ENCODE results near the gene ZDHHC3. TPM values are rescaled to one million over a fixed set of nuclear protein-coding genes. Genes with fewer than 3 reads are reported as not detected.

Gene ZDHHC3
- total RNA-seq, 1 experiment from 2014 or later, result 49.5 TPM

DNA sequence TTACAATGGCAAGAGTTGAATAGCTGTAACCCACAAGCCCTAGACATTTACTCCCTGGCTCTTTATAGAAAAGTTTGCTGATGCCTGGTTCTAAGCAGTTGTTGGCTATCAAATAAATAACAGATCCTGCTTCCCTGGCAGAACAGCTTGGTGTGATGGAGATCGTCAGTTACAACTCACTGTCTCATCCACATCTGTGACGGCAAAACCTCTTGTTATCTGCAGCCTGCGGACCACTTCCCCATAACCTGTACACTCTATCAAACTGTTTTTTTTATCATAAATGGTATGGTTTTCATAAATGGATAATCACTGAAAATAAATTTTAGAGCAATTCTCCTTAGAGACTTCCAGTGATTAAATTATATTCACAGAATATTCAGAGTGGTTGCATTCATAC, 14.1 kb downstream of the ZDHHC3 start:
- H3K4me1 ChIP-seq (ENCODE audit: control insufficient read depth, insufficient read depth, low read length), result no peaks in the 10 kb centered on the region
- no peaks in the 10 kb centered on the region for H3K27me3 ChIP-seq (ENCODE audit: control insufficient read depth, insufficient read depth, low read length)
- intact Hi-C loops (cut with micrococcal nuclease; ENCODE audit: unreplicated experiment), result no loop called here
- CTCF ChIA-PET, result no interaction called here
- BruUV-seq (replicated peaks), result no TSS peak
- ATAC-seq (no peak), DNase-seq (ENCODE audit: low read depth, low spot score) (no peak)
- POLR2A ChIA-PET, result interaction anchor here (0.6 kb wide), 1 partner anchor 15 kb away, joined by 3 read pairs; no protein-coding TSS in a partner anchor
- TF ChIP-seq, protein P1, sequence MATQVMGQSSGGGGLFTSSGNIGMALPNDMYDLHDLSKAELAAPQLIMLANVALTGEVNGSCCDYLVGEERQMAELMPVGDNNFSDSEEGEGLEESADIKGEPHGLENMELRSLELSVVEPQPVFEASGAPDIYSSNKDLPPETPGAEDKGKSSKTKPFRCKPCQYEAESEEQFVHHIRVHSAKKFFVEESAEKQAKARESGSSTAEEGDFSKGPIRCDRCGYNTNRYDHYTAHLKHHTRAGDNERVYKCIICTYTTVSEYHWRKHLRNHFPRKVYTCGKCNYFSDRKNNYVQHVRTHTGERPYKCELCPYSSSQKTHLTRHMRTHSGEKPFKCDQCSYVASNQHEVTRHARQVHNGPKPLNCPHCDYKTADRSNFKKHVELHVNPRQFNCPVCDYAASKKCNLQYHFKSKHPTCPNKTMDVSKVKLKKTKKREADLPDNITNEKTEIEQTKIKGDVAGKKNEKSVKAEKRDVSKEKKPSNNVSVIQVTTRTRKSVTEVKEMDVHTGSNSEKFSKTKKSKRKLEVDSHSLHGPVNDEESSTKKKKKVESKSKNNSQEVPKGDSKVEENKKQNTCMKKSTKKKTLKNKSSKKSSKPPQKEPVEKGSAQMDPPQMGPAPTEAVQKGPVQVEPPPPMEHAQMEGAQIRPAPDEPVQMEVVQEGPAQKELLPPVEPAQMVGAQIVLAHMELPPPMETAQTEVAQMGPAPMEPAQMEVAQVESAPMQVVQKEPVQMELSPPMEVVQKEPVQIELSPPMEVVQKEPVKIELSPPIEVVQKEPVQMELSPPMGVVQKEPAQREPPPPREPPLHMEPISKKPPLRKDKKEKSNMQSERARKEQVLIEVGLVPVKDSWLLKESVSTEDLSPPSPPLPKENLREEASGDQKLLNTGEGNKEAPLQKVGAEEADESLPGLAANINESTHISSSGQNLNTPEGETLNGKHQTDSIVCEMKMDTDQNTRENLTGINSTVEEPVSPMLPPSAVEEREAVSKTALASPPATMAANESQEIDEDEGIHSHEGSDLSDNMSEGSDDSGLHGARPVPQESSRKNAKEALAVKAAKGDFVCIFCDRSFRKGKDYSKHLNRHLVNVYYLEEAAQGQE (IDR thresholded peaks at IDR 0.05; ENCODE audit: insufficient read depth in 1 of 2, low read depth in 2 of 2, low read length in 1 of 2), result no peak
- TF ChIP-seq, protein P2, sequence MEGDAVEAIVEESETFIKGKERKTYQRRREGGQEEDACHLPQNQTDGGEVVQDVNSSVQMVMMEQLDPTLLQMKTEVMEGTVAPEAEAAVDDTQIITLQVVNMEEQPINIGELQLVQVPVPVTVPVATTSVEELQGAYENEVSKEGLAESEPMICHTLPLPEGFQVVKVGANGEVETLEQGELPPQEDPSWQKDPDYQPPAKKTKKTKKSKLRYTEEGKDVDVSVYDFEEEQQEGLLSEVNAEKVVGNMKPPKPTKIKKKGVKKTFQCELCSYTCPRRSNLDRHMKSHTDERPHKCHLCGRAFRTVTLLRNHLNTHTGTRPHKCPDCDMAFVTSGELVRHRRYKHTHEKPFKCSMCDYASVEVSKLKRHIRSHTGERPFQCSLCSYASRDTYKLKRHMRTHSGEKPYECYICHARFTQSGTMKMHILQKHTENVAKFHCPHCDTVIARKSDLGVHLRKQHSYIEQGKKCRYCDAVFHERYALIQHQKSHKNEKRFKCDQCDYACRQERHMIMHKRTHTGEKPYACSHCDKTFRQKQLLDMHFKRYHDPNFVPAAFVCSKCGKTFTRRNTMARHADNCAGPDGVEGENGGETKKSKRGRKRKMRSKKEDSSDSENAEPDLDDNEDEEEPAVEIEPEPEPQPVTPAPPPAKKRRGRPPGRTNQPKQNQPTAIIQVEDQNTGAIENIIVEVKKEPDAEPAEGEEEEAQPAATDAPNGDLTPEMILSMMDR (IDR thresholded peaks at IDR 0.05), result no peak
- no peak for TF ChIP-seq TCF7L2 (IDR thresholded peaks at IDR 0.05; ENCODE audit: low read depth, low read length)
- TF ChIP-seq POLR2AphosphoS5 (IDR thresholded peaks at IDR 0.05; ENCODE audit: low read depth, low read length), result no peak
- no peak for TF ChIP-seq SIN3A (IDR thresholded peaks at IDR 0.05; ENCODE audit: borderline replicate concordance, insufficient read depth, low read depth, low read length)
- H3K36me3 ChIP-seq (ENCODE audit: control insufficient read depth, insufficient read depth, low read length), result no peaks in the 10 kb centered on the region
- H3K9me3 ChIP-seq (ENCODE audit: control insufficient read depth, insufficient read depth, low read depth, low read length), result no peaks in the 10 kb centered on the region
- no peak overlapping the region for H3K4me3 ChIP-seq (ENCODE audit: low read depth in 2 of 2, low read length in 2 of 2)
- in situ Hi-C loops (cut with HindIII; ENCODE audit: low pct_unique_long_range_greater_than_20kb, low sequenced_read_pairs), result no loop called here
- no peak overlapping the region for H3K27ac ChIP-seq (ENCODE audit: low read length)

DNA sequence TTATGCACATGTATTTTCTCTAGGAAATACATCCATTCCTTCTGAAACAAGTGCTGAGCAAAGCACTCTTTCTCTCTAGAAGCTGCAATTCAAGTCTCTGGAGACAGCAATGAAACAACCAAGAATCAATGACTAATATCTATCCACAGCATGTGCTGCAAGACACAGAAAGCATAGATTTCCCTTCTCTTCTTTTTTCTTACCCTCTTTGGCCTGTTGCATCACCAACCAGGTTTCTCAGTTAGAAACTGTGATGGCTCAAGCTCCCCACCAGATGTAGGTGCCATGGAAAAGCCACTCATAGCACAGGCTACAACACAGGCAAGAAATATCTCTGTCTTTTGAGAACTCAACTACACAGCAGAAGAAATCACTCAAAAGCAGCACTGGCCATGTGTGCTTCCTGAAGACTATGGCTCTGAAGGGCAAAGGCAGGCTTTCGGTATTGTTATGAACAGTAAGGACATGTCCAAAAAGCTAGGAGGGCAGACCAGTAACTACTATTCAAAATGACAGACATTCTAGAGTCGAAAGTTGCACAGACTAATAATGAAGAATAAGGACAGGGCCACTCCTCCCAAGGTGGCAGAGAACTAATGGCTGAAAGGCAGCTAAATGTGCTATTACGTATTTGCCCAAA, 15.5 kb downstream of the ZDHHC3 start:
- Histone ChIP-seq H3K27ac (ENCODE audit: low read length) (no peak overlapping the region), H3K4me3 (ENCODE audit: low read depth in 2 of 2, low read length in 2 of 2) (no peak overlapping the region), H3K9me3 (ENCODE audit: control insufficient read depth, insufficient read depth, low read depth, low read length) (no peaks in the 10 kb centered on the region), H3K36me3 (ENCODE audit: control insufficient read depth, insufficient read depth, low read length) (no peaks in the 10 kb centered on the region), H3K4me1 (ENCODE audit: control insufficient read depth, insufficient read depth, low read length) (no peaks in the 10 kb centered on the region), H3K27me3 (ENCODE audit: control insufficient read depth, insufficient read depth, low read length) (no peaks in the 10 kb centered on the region)
- POLR2A ChIA-PET, result no interaction called here
- in situ Hi-C loops (cut with HindIII; ENCODE audit: low pct_unique_long_range_greater_than_20kb, low sequenced_read_pairs) (no loop called here), intact Hi-C loops (cut with micrococcal nuclease; ENCODE audit: unreplicated experiment) (no loop called here)
- BruUV-seq (replicated peaks), result no TSS peak
- DNase-seq (ENCODE audit: low read depth, low spot score), result no peak
- TF ChIP-seq TCF7L2 (IDR thresholded peaks at IDR 0.05; ENCODE audit: low read depth, low read length) (no peak), SIN3A (IDR thresholded peaks at IDR 0.05; ENCODE audit: borderline replicate concordance, insufficient read depth, low read depth, low read length) (no peak), POLR2AphosphoS5 (IDR thresholded peaks at IDR 0.05; ENCODE audit: low read depth, low read length) (no peak)
- TF ChIP-seq, protein P1 (IDR thresholded peaks at IDR 0.05; ENCODE audit: insufficient read depth in 1 of 2, low read depth in 2 of 2, low read length in 1 of 2), result no peak
- TF ChIP-seq, protein P2 (IDR thresholded peaks at IDR 0.05), result no peak
- CTCF ChIA-PET, result no interaction called here
- no peak for ATAC-seq
